Natural killer cell (primary cell): ENCODE measurements around the gene HUNK. TPM values are rescaled to one million over a fixed set of nuclear protein-coding genes. Genes with fewer than 3 reads are reported as not detected.

Experiments used
- ATAC-seq, 3 donors: fragments of 150-1000 bp in 2 of 3; fragments of 200-7000 bp in 1 of 3; cut with Tn5 transposase; 1 replicate in 1 of 3; 2 replicates in 2 of 3; pipeline ENCODE4 v1.10.0; 2021; ENCODE audit warnings: mild to moderate bottlenecking in 2 of 3, moderate library complexity in 2 of 3
- DNase-seq, 2 donors: peaks; one replicate each; pipeline versions ENCODE4 v3.0.0 to v3.0.0-alpha.2; 2013 to 2021; ENCODE audit warnings: mixed read lengths in 1 of 2
- H3K27ac ChIP-seq: one replicate; pipeline ENCODE4 v1.5.1; 2013; ENCODE audit warnings: mild to moderate bottlenecking, low read length
- H3K27me3 ChIP-seq: one replicate; pipeline ENCODE4 v1.6.1; 2013; ENCODE audit warnings: low read length; ENCODE audit not compliant: control insufficient read depth, insufficient read depth
- H3K36me3 ChIP-seq: one replicate; pipeline ENCODE4 v1.6.1; 2013; ENCODE audit warnings: low read length; ENCODE audit not compliant: control insufficient read depth, insufficient read depth
- H3K4me1 ChIP-seq: one replicate; pipeline ENCODE4 v1.6.1; 2013; ENCODE audit warnings: low read length; ENCODE audit not compliant: control insufficient read depth, insufficient read depth
- H3K4me3 ChIP-seq: one replicate; pipeline ENCODE4 v1.5.1; 2013; ENCODE audit warnings: low read length
- H3K9me3 ChIP-seq: one replicate; pipeline ENCODE4 v1.6.1; 2013; ENCODE audit warnings: low read length; ENCODE audit not compliant: control insufficient read depth, insufficient read depth
- H3K27ac Mint-ChIP-seq, 2 donors: one replicate each; pipeline ENCODE4 v1.8.0; 2022; ENCODE audit warnings: mild to moderate bottlenecking in 2 of 2, mixed read lengths in 2 of 2, moderate library complexity in 1 of 2
- H3K27me3 Mint-ChIP-seq, 2 donors: one replicate each; pipeline ENCODE4 v1.8.0; 2022; ENCODE audit warnings: low read depth in 2 of 2, mixed read lengths in 2 of 2
- H3K36me3 Mint-ChIP-seq: one replicate; pipeline ENCODE4 v1.8.0; 2022; ENCODE audit warnings: mixed read lengths
- H3K4me1 Mint-ChIP-seq, 2 donors: one replicate each; pipeline ENCODE4 v1.8.0; 2022; ENCODE audit warnings: mixed read lengths in 2 of 2
- H3K4me3 Mint-ChIP-seq: one replicate; pipeline ENCODE4 v1.8.0; 2022; ENCODE audit warnings: mild to moderate bottlenecking, moderate library complexity, mixed read lengths
- H3K9me3 Mint-ChIP-seq, 2 donors: one replicate each; pipeline ENCODE4 v1.8.0; 2022; ENCODE audit warnings: mixed read lengths in 2 of 2
- CTCF ChIP-seq: fragments of 200-600 bp; IDR thresholded peaks from one replicate; pipeline ENCODE4 v1.8.0; 2022; ENCODE audit warnings: antibody characterized with exemption
- WGBS: methylation state at CpG from one replicate; pipeline ENCODE4 v1.1.7; 2013; ENCODE audit warnings: missing lambda C conversion rate; ENCODE audit not compliant: insufficient coverage; 5-methylcytosine and 5-hydroxymethylcytosine counted together
- intact Hi-C: fragments of 100-400 bp; cut with micrococcal nuclease; formaldehyde crosslinking; loops from one replicate; pipeline ENCODE4 v1.14.2; 2022
- total RNA-seq, 4 donors: library from RNA; stranded (reverse); fragments of 120-200 nt in 1 of 4; gene quantifications; one replicate each; pipeline versions ENCODE4 v1.2.3 to v1.2.4, GENCODE V29; 2013 to 2022

HUNK gene
- total RNA-seq, 3 donors from 2014 or later (not counting 1 experiment from before 2014, with no cell fraction given) = not detected

DNA sequence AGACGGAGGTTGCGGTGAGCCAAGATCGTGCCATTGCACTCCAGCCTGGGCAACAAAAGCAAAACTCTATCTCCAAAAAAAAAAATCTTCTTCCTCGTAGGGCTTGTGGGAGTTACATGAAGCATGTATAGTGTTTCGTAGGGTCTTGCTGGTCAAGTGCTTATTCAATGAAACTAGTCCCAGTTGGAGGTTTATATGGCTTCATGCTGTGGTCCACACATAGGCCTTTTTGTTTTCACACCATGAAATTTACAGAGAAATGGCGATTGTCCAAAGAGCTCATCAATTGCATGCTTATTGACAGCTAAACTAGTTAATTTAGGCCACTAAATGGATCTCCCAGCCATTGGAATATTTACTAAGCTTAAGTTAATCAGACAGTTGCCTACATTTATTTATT lies 29.6 kb downstream of the HUNK start:
- Mint-ChIP-seq H3K4me3 (no peak overlapping the region), H3K4me1 (no peaks in the 10 kb centered on the region), H3K9me3 (no peaks in the 10 kb centered on the region), H3K27me3 (peaks cover 9 to 16% of the 10 kb centered on the region in 2 donors), H3K27ac (no peak overlapping the region), H3K36me3 (no peaks in the 10 kb centered on the region)
- Histone ChIP-seq H3K27me3 (no peaks in the 10 kb centered on the region), H3K4me1 (no peaks in the 10 kb centered on the region), H3K4me3 (no peak overlapping the region), H3K36me3 (no peaks in the 10 kb centered on the region), H3K27ac (no peak overlapping the region), H3K9me3 (no peaks in the 10 kb centered on the region)
- no peak for TF ChIP-seq CTCF
- no peak for DNase-seq
- intact Hi-C loops = no loop called here
- WGBS = 86% methylated on average over 3 of the region's 6 CpGs
- ATAC-seq = no peak

DNA sequence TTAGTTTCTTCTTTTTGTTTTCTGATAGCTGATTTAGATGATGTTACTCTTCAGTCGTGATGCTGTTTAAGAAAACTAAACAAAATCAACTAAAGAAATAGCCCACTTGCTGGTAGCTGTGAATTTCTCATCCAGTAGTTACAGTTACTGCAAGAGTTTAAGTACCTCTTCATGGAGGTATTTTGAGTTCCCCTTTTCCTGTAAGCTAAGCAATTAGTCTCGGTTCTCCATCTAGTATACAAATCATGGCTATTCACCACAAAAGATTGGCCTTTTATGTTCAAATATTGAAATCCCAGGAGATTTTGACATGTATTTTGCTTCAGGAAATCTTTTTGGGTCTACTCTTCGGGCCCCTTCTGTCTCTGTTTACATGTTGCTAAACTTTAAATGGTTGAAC lies 31.1 kb downstream of the HUNK start:
- no peak for DNase-seq
- Histone ChIP-seq H3K27me3 (peaks cover 1% of the 10 kb centered on the region), H3K9me3 (no peaks in the 10 kb centered on the region), H3K4me3 (no peak overlapping the region), H3K4me1 (no peaks in the 10 kb centered on the region), H3K27ac (no peak overlapping the region), H3K36me3 (no peaks in the 10 kb centered on the region)
- no peak overlapping the region for H3K27ac Mint-ChIP-seq
- no peak for TF ChIP-seq CTCF
- ATAC-seq = no peak
- no peaks in the 10 kb centered on the region for H3K4me1 Mint-ChIP-seq
- no peak overlapping the region for H3K4me3 Mint-ChIP-seq
- no peaks in the 10 kb centered on the region for H3K9me3 Mint-ChIP-seq
- 30% methylated on average over 2 of the region's 3 CpGs for WGBS
- H3K36me3 Mint-ChIP-seq = no peaks in the 10 kb centered on the region
- intact Hi-C loops = no loop called here
- H3K27me3 Mint-ChIP-seq = peaks cover 16 to 26% of the 10 kb centered on the region in 2 donors

DNA sequence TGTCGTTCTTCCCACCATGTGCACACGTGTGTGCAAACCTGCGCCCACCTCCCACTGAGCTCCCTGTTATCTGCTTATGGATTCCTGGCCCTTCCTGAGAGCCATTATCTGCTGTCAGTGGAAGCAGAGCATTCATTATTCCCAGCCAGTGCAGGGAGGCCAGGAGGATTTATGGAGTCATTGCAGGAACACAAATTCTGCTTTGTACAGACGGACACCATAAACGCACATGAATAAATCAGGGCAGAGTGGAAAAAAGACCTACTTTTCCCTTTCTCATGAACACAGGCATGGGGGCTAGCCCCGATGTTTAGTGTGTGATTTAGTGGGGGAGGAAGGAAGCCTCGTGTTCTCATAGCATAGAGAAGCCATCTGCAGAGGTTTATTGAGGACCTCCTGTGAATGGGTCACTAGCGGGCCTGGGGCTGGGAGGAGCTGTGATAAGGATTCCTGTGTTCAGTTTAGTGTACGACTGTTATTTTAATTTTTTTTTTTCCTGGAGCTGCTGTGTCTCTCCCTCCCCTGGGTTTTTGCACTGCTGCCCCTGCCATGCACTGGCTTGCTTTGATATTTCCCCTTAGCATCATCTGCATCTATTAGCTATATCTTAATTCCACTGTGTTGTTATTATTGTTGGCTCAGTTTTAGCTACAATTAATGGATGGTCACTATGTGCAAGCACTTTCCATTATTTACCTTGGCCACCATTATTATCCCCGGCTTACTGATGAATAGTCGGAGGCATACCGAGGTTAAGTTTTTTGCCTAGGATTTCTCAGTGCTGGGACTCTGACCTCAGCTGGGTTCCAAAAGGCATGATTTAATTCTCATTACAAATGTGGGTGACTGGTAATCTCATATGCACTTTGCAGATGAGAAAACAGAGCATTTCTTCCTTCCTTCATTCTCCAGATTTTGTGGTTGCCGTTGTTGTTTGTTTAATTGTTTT lies 33.0 kb downstream of the HUNK start:
- no peaks in the 10 kb centered on the region for H3K36me3 Mint-ChIP-seq
- ATAC-seq (no peak), DNase-seq (no peak)
- no peak overlapping the region for H3K4me3 Mint-ChIP-seq
- no peak overlapping the region for H3K27ac ChIP-seq
- H3K9me3 Mint-ChIP-seq = no peaks in the 10 kb centered on the region
- peaks cover 2% of the 10 kb centered on the region for H3K27me3 ChIP-seq
- 68% methylated on average over 13 of the region's 13 CpGs for WGBS
- peaks cover 16 to 39% of the 10 kb centered on the region in 2 donors for H3K27me3 Mint-ChIP-seq
- H3K27ac Mint-ChIP-seq = no peak overlapping the region
- intact Hi-C loops = no loop called here
- no peaks in the 10 kb centered on the region for H3K36me3 ChIP-seq
- no peak overlapping the region for H3K4me3 ChIP-seq
- no peaks in the 10 kb centered on the region for H3K4me1 ChIP-seq
- no peak for TF ChIP-seq CTCF
- no peaks in the 10 kb centered on the region for H3K9me3 ChIP-seq
- H3K4me1 Mint-ChIP-seq = no peaks in the 10 kb centered on the region
